Keratinocyte (primary cell): ENCODE results near the gene CMIP.

Experiments
- EZH2 ChIP-seq: IDR thresholded peaks from one replicate; pipeline ENCODE4 v1.6.1; 2012; ENCODE audit warnings: inconsistent platforms, mild to moderate bottlenecking, low read length, moderate library complexity
- TF ChIP-seq, protein P1 (sequence below), 3 experiments: IDR thresholded peaks in 1 of 3; conservative IDR thresholded peaks in 1 of 3; optimal IDR thresholded peaks in 1 of 3; 2 replicates in 2 of 3; 3 replicates in 1 of 3; pipeline versions ENCODE3 to v1.5.1; 2011; ENCODE audit warnings: low read length in 3 of 3, mild to moderate bottlenecking in 3 of 3, moderate library complexity in 2 of 3, control low read depth in 1 of 3, inconsistent platforms in 1 of 3; ENCODE audit not compliant: insufficient read depth in 2 of 3; ENCODE audit errors: extremely low read depth in 1 of 3

DNA sequence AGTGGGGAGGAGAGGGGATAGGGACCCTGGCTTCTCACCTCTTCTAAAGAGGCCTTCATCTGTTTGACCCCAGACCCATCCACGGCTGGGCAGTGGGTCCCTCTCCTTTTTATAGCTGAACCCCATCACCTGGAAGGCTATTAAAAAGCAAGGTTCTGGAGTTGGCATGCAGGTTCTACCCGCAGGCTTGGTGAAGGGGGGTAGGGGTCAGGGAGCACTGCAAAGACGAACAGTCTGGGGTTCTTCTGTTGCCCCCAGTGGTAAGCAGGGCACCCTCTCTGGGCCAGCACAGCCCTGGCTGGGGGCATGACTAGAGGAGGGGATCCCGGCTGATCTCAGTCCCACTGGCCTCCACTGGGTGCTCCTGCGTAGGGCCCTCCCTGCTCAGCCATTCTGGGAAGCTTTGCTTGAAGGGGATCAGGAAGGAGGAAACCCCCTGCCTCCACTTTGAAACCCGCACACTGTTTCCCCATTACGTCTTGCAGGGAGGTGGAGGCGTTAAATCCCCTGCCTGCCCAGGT is 13.6 kb downstream of the CMIP start:
- TF ChIP-seq, protein P1, sequence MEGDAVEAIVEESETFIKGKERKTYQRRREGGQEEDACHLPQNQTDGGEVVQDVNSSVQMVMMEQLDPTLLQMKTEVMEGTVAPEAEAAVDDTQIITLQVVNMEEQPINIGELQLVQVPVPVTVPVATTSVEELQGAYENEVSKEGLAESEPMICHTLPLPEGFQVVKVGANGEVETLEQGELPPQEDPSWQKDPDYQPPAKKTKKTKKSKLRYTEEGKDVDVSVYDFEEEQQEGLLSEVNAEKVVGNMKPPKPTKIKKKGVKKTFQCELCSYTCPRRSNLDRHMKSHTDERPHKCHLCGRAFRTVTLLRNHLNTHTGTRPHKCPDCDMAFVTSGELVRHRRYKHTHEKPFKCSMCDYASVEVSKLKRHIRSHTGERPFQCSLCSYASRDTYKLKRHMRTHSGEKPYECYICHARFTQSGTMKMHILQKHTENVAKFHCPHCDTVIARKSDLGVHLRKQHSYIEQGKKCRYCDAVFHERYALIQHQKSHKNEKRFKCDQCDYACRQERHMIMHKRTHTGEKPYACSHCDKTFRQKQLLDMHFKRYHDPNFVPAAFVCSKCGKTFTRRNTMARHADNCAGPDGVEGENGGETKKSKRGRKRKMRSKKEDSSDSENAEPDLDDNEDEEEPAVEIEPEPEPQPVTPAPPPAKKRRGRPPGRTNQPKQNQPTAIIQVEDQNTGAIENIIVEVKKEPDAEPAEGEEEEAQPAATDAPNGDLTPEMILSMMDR (optimal IDR thresholded peaks at IDR 0.05 in 1 of 3, IDR thresholded peaks at IDR 0.05 in 1 of 3, conservative IDR thresholded peaks at IDR 0.05 in 1 of 3; ENCODE audit: extremely low read depth in 1 of 3, insufficient read depth in 2 of 3, low read length in 3 of 3): no peak
- no peak for TF ChIP-seq EZH2
